SU-DHL-6 (cell line): Measurements from ENCODE around the gene EEF1AKMT3.

Experiments used
- CTCF ChIP-seq: fragments of 200-600 bp; sonication (generic); IDR thresholded peaks from one replicate; pipeline ENCODE4 v1.5.1; 2017; ENCODE audit warnings: antibody characterized with exemption, mild to moderate bottlenecking, low read length, moderate library complexity; ENCODE audit not compliant: insufficient read depth, poor library complexity, severe bottlenecking
- EZH2phosphoT487 ChIP-seq: fragments of 200-600 bp; sonication (generic), shearing (Covaris generic); conservative IDR thresholded peaks from 2 replicates; pipeline ENCODE4 v1.6.1; 2018; ENCODE audit warnings: mild to moderate bottlenecking, antibody characterized with exemption, low read length, moderate library complexity, mixed read lengths

GRCh38 chr12:57764662-57765002, 7.8 kb upstream of the EEF1AKMT3 start:
- no peak for TF ChIP-seq CTCF
- no peak for TF ChIP-seq EZH2phosphoT487
